B cell (primary cell): ENCODE data around the gene BICDL1. TPM values are rescaled to one million over a fixed set of nuclear protein-coding genes. Genes with fewer than 3 reads are reported as not detected.

Experiments used
- ATAC-seq: fragments of 200-7000 bp; cut with Tn5 transposase; one replicate; pipeline ENCODE4 v1.10.0; 2021; ENCODE audit warnings: low read depth, mild to moderate bottlenecking, moderate number of reproducible peaks, moderate library complexity
- CTCF ChIA-PET: fragments of 350-600 bp; sonication (Branson Sonifier 250); formaldehyde crosslinking; loops from one replicate; lab custom pipeline; 2021; ENCODE audit warnings: antibody characterized with exemption, inconsistent platforms; lab: Charles Lee
- POLR2A ChIA-PET: fragments of 350-600 bp; sonication (Branson Sonifier 250); formaldehyde crosslinking; loops from one replicate; lab custom pipeline; 2021; ENCODE audit warnings: antibody characterized with exemption; lab: Charles Lee
- DNase-seq: peaks from one replicate; pipeline ENCODE4 v3.0.0; 2013
- H2AFZ ChIP-seq: 2 replicates; pipeline ENCODE4 v1.6.1; 2012; ENCODE audit warnings: mild to moderate bottlenecking, low read depth, low read length; ENCODE audit not compliant: insufficient read depth, poor library complexity, severe bottlenecking
- H3K27ac ChIP-seq, 2 donors: 1 replicate in 1 of 2; 2 replicates in 1 of 2; pipeline ENCODE4 v1.5.1; 2012 to 2013; ENCODE audit warnings: low read length in 2 of 2, mild to moderate bottlenecking in 2 of 2, moderate library complexity in 1 of 2
- H3K27me3 ChIP-seq, 4 experiments: fragments of 200-600 bp in 1 of 4; sonication (generic) in 1 of 4; replicated peaks in 1 of 4; 1 replicate in 2 of 4; 2 replicates in 2 of 4; pipeline versions ENCODE4 v1.6.1 to v1.7.0; 2013 to 2016; ENCODE audit warnings: low read length in 3 of 4, mild to moderate bottlenecking in 2 of 4, mixed read lengths in 1 of 4, moderate library complexity in 1 of 4; ENCODE audit not compliant: insufficient read depth in 4 of 4, control insufficient read depth in 3 of 4; ENCODE audit errors: control extremely low read depth in 1 of 4
- H3K36me3 ChIP-seq, 2 experiments: replicated peaks in 1 of 2; 1 replicate in 1 of 2; 2 replicates in 1 of 2; pipeline versions ENCODE4 v1.6.1 to v1.7.1; 2013; ENCODE audit warnings: low read length in 1 of 2; ENCODE audit not compliant: insufficient read depth in 2 of 2, control insufficient read depth in 1 of 2; ENCODE audit errors: control extremely low read depth in 1 of 2, extremely low read depth in 1 of 2
- H3K4me1 ChIP-seq, 2 donors: fragments of 200-600 bp in 1 of 2; sonication (generic) in 1 of 2; 1 replicate in 1 of 2; 2 replicates in 1 of 2; pipeline versions ENCODE4 v1.5.1 to v1.6.1; 2013 to 2017; ENCODE audit warnings: low read length in 2 of 2; ENCODE audit not compliant: control insufficient read depth in 2 of 2, insufficient read depth in 2 of 2
- H3K4me2 ChIP-seq: replicated peaks from 2 replicates; pipeline ENCODE3; 2012; ENCODE audit warnings: mild to moderate bottlenecking, low read depth, low read length; ENCODE audit not compliant: poor library complexity, severe bottlenecking
- H3K4me3 ChIP-seq, 5 experiments: fragments of 200-600 bp in 1 of 5; sonication (generic) in 1 of 5; 1 replicate in 3 of 5; 2 replicates in 2 of 5; pipeline versions ENCODE4 v1.5.1 to v1.7.0; 2011 to 2016; ENCODE audit warnings: low read length in 4 of 5, mild to moderate bottlenecking in 4 of 5, low read depth in 2 of 5, control low read depth in 1 of 5, moderate library complexity in 1 of 5; ENCODE audit not compliant: insufficient read depth in 1 of 5; ENCODE audit errors: control extremely low read depth in 1 of 5, extremely low read depth in 1 of 5
- H3K79me2 ChIP-seq: fragments of 200-600 bp; sonication (generic); one replicate; pipeline ENCODE4 v1.6.0; 2016; ENCODE audit warnings: low read length; ENCODE audit not compliant: control insufficient read depth, insufficient read depth
- H3K9ac ChIP-seq: fragments of 200-600 bp; sonication (generic); 2 replicates; pipeline ENCODE4 v1.6.1; 2017; ENCODE audit warnings: mild to moderate bottlenecking, low read length, moderate library complexity
- H3K9me3 ChIP-seq, 3 donors: one replicate each; pipeline versions ENCODE4 v1.6.1 to v1.7.1; 2013; ENCODE audit warnings: low read length in 2 of 3; ENCODE audit not compliant: control insufficient read depth in 2 of 3, insufficient read depth in 1 of 3; ENCODE audit errors: control extremely low read depth in 1 of 3
- H4K20me1 ChIP-seq: 2 replicates; pipeline ENCODE4 v1.6.0; 2012; ENCODE audit warnings: mild to moderate bottlenecking, low read length; ENCODE audit not compliant: insufficient read depth, control insufficient read depth, poor library complexity, severe bottlenecking
- H3K27ac Mint-ChIP-seq: one replicate; pipeline ENCODE4 v1.8.0; 2021; ENCODE audit warnings: mixed read lengths
- H3K27me3 Mint-ChIP-seq: one replicate; pipeline ENCODE4 v1.8.0; 2021; ENCODE audit warnings: mixed read lengths
- H3K4me1 Mint-ChIP-seq: one replicate; pipeline ENCODE4 v1.8.0; 2021; ENCODE audit warnings: mixed read lengths
- H3K4me3 Mint-ChIP-seq: one replicate; pipeline ENCODE4 v1.8.0; 2021; ENCODE audit warnings: mixed read lengths
- H3K9me3 Mint-ChIP-seq: one replicate; pipeline ENCODE4 v1.8.0; 2022; ENCODE audit warnings: mixed read lengths; ENCODE audit not compliant: insufficient read depth
- EZH2 ChIP-seq: IDR thresholded peaks from 2 replicates; pipeline ENCODE4 v1.6.1; 2012; ENCODE audit warnings: borderline replicate concordance, low read depth, mild to moderate bottlenecking, moderate library complexity, low read length; ENCODE audit not compliant: insufficient read depth, poor library complexity, severe bottlenecking
- WGBS: methylation state at CpG from one replicate; pipeline ENCODE4 v1.1.5; 2013; ENCODE audit warnings: missing lambda C conversion rate; ENCODE audit not compliant: insufficient coverage; 5-methylcytosine and 5-hydroxymethylcytosine counted together
- intact Hi-C: fragments of 100-400 bp; cut with micrococcal nuclease; formaldehyde crosslinking; loops from one replicate; pipeline ENCODE4 v1.10.0; 2022
- polyA plus RNA-seq: library from polyadenylated mRNA; depleted of rRNA; stranded (reverse); fragments of >200 nt; gene quantifications from 2 replicates; pipeline ENCODE4 v1.2.3, GENCODE V29; 2012
- total RNA-seq, 2 donors: library from RNA; stranded (reverse); fragments of 120-200 nt in 1 of 2; gene quantifications; 1 replicate in 1 of 2; 2 replicates in 1 of 2; pipeline versions ENCODE4 v1.2.3 to v1.2.4, GENCODE V29; 2013 to 2022
- TF ChIP-seq, protein P1 (sequence below): fragments of 200-600 bp; IDR thresholded peaks from one replicate; pipeline ENCODE4 v1.8.0; 2022; ENCODE audit warnings: antibody characterized with exemption, mild to moderate bottlenecking

BICDL1 gene
- total and polyA plus RNA-seq, 2 donors (not counting 1 experiment from before 2014, with no cell fraction given) = 15.6 to 41.5 TPM

GRCh38 chr12:120071493-120072020 lies 82.5 kb downstream of the BICDL1 start:
- peaks cover 0 to 5% of the 10 kb centered on the region in 2 experiments for H3K36me3 ChIP-seq
- no peak overlapping the region for H3K9ac ChIP-seq
- CTCF ChIA-PET = no interaction called here
- no peak overlapping the region for H3K4me3 Mint-ChIP-seq
- H3K4me1 ChIP-seq = peaks cover 4 to 11% of the 10 kb centered on the region in 2 donors
- H3K79me2 ChIP-seq = no peaks in the 10 kb centered on the region
- no peak for DNase-seq
- TF ChIP-seq EZH2 = no peak
- H2AFZ ChIP-seq = no peak overlapping the region
- 98% methylated on average over 5 of the region's 6 CpGs for WGBS
- H3K27ac Mint-ChIP-seq = no peak overlapping the region
- H3K27ac ChIP-seq = no peak overlapping the region
- H3K9me3 Mint-ChIP-seq = no peaks in the 10 kb centered on the region
- no peaks in the 10 kb centered on the region for H4K20me1 ChIP-seq
- no peak overlapping the region for H3K4me3 ChIP-seq
- intact Hi-C loops = no loop called here
- no peaks in the 10 kb centered on the region for H3K27me3 ChIP-seq
- no peak for ATAC-seq
- POLR2A ChIA-PET = no interaction called here
- no peaks in the 10 kb centered on the region for H3K27me3 Mint-ChIP-seq
- H3K4me1 Mint-ChIP-seq = peaks cover 6% of the 10 kb centered on the region
- H3K4me2 ChIP-seq = no peak overlapping the region
- H3K9me3 ChIP-seq = no peaks in the 10 kb centered on the region

DNA sequence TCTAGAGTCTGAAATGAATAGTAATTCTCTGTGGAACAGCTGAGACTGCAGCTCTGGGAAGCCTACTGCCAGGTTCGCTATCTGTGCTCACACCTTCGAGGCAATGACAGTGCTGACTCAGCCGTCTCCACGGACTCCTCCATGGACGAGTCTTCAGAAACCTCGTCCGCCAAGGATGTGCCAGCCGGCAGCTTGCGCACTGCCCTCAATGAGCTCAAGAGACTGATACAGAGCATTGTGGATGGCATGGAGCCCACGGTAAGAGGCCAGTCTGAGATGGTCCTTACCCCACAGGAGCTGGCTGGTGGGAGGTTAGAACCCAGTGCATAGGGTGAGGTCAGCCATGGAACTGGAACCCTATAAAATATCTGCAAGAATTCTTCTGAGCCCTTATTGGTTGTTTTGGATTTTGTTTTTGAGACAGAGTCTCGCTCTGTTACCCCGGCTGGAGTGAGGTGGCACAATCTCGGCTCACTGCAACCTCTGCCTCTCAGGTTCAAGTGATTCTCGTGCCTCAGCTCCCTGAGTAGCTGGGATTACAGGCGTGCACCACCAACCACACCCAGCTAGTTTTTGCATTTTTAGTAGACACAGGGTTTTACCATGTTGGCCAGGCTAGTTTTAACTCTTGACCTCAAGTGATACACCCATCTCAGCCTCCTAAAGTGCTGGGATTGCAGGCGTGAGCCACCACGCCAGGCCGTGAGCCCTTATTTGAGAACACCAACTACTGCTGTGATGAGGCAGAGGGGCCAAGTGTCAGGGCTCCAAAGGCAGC lies 83.6 kb downstream of the BICDL1 start:
- H3K9me3 Mint-ChIP-seq = no peaks in the 10 kb centered on the region
- no peak overlapping the region for H3K4me3 ChIP-seq
- no peaks in the 10 kb centered on the region for H3K79me2 ChIP-seq
- H3K27me3 Mint-ChIP-seq = no peaks in the 10 kb centered on the region
- H3K27me3 ChIP-seq = no peaks in the 10 kb centered on the region
- H3K27ac ChIP-seq = no peak overlapping the region
- ATAC-seq (no peak), DNase-seq (no peak)
- no peak overlapping the region for H2AFZ ChIP-seq
- peaks cover 6% of the 10 kb centered on the region for H3K4me1 Mint-ChIP-seq
- H3K36me3 ChIP-seq = peaks cover 0 to 5% of the 10 kb centered on the region in 2 experiments
- 99% methylated on average over 15 of the region's 18 CpGs for WGBS
- H3K4me3 Mint-ChIP-seq = no peak overlapping the region
- peaks cover 4 to 11% of the 10 kb centered on the region in 2 donors for H3K4me1 ChIP-seq
- intact Hi-C loops = no loop called here
- ChIA-PET CTCF (no interaction called here), POLR2A (no interaction called here)
- H3K9ac ChIP-seq = no peak overlapping the region
- TF ChIP-seq EZH2 = no peak
- TF ChIP-seq, protein P1, sequence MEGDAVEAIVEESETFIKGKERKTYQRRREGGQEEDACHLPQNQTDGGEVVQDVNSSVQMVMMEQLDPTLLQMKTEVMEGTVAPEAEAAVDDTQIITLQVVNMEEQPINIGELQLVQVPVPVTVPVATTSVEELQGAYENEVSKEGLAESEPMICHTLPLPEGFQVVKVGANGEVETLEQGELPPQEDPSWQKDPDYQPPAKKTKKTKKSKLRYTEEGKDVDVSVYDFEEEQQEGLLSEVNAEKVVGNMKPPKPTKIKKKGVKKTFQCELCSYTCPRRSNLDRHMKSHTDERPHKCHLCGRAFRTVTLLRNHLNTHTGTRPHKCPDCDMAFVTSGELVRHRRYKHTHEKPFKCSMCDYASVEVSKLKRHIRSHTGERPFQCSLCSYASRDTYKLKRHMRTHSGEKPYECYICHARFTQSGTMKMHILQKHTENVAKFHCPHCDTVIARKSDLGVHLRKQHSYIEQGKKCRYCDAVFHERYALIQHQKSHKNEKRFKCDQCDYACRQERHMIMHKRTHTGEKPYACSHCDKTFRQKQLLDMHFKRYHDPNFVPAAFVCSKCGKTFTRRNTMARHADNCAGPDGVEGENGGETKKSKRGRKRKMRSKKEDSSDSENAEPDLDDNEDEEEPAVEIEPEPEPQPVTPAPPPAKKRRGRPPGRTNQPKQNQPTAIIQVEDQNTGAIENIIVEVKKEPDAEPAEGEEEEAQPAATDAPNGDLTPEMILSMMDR = no peak
- H3K27ac Mint-ChIP-seq = no peak overlapping the region
- H3K4me2 ChIP-seq = no peak overlapping the region
- H3K9me3 ChIP-seq = no peaks in the 10 kb centered on the region
- H4K20me1 ChIP-seq = no peaks in the 10 kb centered on the region
